ENCODE measurements around the gene SLC3A2.
"Not testable (repeated sequence)": the region's sequence is repeated elsewhere in the genome, so short reads cannot be mapped to it uniquely, and the experiment has no call there.

DNA sequence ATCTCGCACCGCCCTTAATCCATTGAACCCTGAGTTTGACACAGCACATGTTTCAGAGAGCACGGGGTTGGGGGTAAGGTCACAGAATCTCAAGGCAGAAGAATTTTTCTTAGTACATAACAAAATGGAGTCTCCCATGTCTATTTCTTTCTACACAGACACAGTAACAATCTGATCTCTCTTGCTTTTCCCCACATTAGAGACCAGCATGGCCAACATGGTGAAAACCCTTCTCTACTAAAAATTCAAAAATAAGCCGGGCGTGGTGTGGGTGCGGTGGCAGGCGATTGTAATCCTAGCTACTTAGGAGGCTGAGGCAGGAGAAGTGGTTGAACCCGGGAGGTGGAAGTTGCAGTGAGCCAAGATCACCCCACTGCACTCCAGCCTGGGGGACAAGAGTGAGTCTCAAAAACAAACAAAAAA, 21.4 kb upstream of the SLC3A2 start:
- TF ChIP-seq, protein P1, sequence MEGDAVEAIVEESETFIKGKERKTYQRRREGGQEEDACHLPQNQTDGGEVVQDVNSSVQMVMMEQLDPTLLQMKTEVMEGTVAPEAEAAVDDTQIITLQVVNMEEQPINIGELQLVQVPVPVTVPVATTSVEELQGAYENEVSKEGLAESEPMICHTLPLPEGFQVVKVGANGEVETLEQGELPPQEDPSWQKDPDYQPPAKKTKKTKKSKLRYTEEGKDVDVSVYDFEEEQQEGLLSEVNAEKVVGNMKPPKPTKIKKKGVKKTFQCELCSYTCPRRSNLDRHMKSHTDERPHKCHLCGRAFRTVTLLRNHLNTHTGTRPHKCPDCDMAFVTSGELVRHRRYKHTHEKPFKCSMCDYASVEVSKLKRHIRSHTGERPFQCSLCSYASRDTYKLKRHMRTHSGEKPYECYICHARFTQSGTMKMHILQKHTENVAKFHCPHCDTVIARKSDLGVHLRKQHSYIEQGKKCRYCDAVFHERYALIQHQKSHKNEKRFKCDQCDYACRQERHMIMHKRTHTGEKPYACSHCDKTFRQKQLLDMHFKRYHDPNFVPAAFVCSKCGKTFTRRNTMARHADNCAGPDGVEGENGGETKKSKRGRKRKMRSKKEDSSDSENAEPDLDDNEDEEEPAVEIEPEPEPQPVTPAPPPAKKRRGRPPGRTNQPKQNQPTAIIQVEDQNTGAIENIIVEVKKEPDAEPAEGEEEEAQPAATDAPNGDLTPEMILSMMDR (IDR thresholded peaks at IDR 0.05; ENCODE audit: insufficient read depth, low read depth, low read length), result not testable (repeated sequence)
- TF ChIP-seq EZH2 (IDR thresholded peaks at IDR 0.05; ENCODE audit: insufficient read depth, low read length), result not testable (repeated sequence)

Data from astrocyte (in vitro differentiated cells and primary cell).